ENCODE results near the gene SEH1L.

DNA sequence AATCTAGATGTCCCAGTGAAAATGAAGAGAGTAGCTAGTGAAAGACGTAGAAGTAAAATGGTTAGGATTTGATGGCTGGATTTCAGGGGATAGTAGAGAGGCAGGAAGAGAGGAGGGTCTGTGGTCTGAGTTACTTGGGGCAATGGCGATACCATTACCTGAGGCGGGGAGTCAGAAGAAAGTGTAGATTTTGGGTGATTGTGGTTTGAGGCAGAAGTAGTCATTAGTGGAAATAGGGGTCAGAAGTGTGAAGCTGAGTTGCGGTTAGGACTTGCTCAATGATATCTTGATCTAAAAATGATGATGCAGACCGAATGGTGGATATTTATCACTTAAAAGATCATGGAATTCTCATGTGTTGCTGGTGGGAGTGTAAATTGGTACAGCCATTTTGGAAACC is 84.4 kb downstream of the SEH1L start:
- TF ChIP-seq, protein P1, sequence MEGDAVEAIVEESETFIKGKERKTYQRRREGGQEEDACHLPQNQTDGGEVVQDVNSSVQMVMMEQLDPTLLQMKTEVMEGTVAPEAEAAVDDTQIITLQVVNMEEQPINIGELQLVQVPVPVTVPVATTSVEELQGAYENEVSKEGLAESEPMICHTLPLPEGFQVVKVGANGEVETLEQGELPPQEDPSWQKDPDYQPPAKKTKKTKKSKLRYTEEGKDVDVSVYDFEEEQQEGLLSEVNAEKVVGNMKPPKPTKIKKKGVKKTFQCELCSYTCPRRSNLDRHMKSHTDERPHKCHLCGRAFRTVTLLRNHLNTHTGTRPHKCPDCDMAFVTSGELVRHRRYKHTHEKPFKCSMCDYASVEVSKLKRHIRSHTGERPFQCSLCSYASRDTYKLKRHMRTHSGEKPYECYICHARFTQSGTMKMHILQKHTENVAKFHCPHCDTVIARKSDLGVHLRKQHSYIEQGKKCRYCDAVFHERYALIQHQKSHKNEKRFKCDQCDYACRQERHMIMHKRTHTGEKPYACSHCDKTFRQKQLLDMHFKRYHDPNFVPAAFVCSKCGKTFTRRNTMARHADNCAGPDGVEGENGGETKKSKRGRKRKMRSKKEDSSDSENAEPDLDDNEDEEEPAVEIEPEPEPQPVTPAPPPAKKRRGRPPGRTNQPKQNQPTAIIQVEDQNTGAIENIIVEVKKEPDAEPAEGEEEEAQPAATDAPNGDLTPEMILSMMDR (IDR thresholded peaks at IDR 0.05; ENCODE audit: low read length), result no peak
- TF ChIP-seq EZH2 (IDR thresholded peaks at IDR 0.05; ENCODE audit: borderline replicate concordance, low read length), result no peak
